CD4-positive, alpha-beta T cell (primary cell): ENCODE measurements around the gene CALN1. TPM values are rescaled to one million over a fixed set of nuclear protein-coding genes. Genes with fewer than 3 reads are reported as not detected.
"Not testable (repeated sequence)": the region's sequence is repeated elsewhere in the genome, so short reads cannot be mapped to it uniquely, and the experiment has no call there.

ENCODE experiments used
- ATAC-seq: fragments of 200-7000 bp; cut with Tn5 transposase; one replicate; pipeline ENCODE4 v1.10.0; 2022; ENCODE audit warnings: mild to moderate bottlenecking; ENCODE audit not compliant: poor library complexity
- CTCF ChIA-PET: fragments of 350-600 bp; sonication (Branson Sonifier 250); formaldehyde crosslinking; loops from one replicate; lab custom pipeline; 2021; ENCODE audit warnings: antibody characterized with exemption, inconsistent platforms; lab: Charles Lee
- POLR2A ChIA-PET: fragments of 350-600 bp; sonication (Branson Sonifier 250); formaldehyde crosslinking; loops from one replicate; lab custom pipeline; 2021; ENCODE audit warnings: antibody characterized with exemption, inconsistent platforms; lab: Charles Lee
- DNase-seq, 14 experiments: peaks; one replicate each; pipeline ENCODE4 v3.0.0-alpha.2; 2013 to 2020; ENCODE audit warnings: mixed read lengths in 2 of 14
- H3K27ac ChIP-seq, 2 donors: one replicate each; pipeline versions ENCODE4 v1.5.1 to v1.7.0; 2013; ENCODE audit warnings: low read length in 2 of 2, low read depth in 1 of 2, mild to moderate bottlenecking in 1 of 2
- H3K27me3 ChIP-seq, 2 experiments: 1 replicate in 1 of 2; 2 replicates in 1 of 2; pipeline versions ENCODE4 v1.6.1 to v1.7.0; 2013; ENCODE audit warnings: low read length in 2 of 2, control low read depth in 1 of 2, mild to moderate bottlenecking in 1 of 2, moderate library complexity in 1 of 2; ENCODE audit not compliant: insufficient read depth in 2 of 2, control insufficient read depth in 1 of 2
- H3K36me3 ChIP-seq: one replicate; pipeline ENCODE4 v1.6.1; 2013; ENCODE audit warnings: low read length, control low read depth; ENCODE audit not compliant: insufficient read depth
- H3K4me1 ChIP-seq: one replicate; pipeline ENCODE4 v1.6.1; 2013; ENCODE audit warnings: low read length, control low read depth; ENCODE audit not compliant: insufficient read depth
- H3K4me3 ChIP-seq: one replicate; pipeline ENCODE4 v1.5.1; 2013; ENCODE audit warnings: mild to moderate bottlenecking, low read length, moderate library complexity
- H3K9me3 ChIP-seq, 2 experiments: 1 replicate in 1 of 2; 2 replicates in 1 of 2; pipeline versions ENCODE4 v1.6.1 to v1.7.0; 2013; ENCODE audit warnings: low read length in 2 of 2, mild to moderate bottlenecking in 2 of 2, control low read depth in 1 of 2, moderate library complexity in 1 of 2; ENCODE audit not compliant: control insufficient read depth in 1 of 2, insufficient read depth in 1 of 2
- H3K27ac Mint-ChIP-seq: one replicate; pipeline ENCODE4 v1.8.0; 2020; ENCODE audit warnings: mixed read lengths
- H3K27me3 Mint-ChIP-seq: one replicate; pipeline ENCODE4 v1.8.0; 2021; ENCODE audit warnings: mixed read lengths
- H3K36me3 Mint-ChIP-seq: one replicate; pipeline ENCODE4 v1.8.0; 2021; ENCODE audit warnings: low read depth, mixed read lengths
- H3K4me1 Mint-ChIP-seq: one replicate; pipeline ENCODE4 v1.8.0; 2021; ENCODE audit warnings: low read depth, mixed read lengths
- H3K4me3 Mint-ChIP-seq: one replicate; pipeline ENCODE4 v1.8.0; 2020; ENCODE audit warnings: mild to moderate bottlenecking, mixed read lengths
- H3K9me3 Mint-ChIP-seq: one replicate; pipeline ENCODE4 v1.8.0; 2020; ENCODE audit warnings: mixed read lengths
- CTCF ChIP-seq: fragments of 200-600 bp; IDR thresholded peaks from one replicate; pipeline ENCODE4 v1.8.0; 2022; ENCODE audit warnings: antibody characterized with exemption, mild to moderate bottlenecking
- intact Hi-C, 2 experiments: fragments of 100-400 bp; cut with DNase I in 1 of 2; cut with micrococcal nuclease in 1 of 2; formaldehyde crosslinking; loops; one replicate each; pipeline versions ENCODE4 v1.15.1 to v1.9.0; 2023 to 2025; cut with DNase I, micrococcal nuclease
- total RNA-seq, 174 experiments: library from RNA in 2 of 174; stranded (reverse) in 2 of 174; gene quantifications; one replicate each; pipeline ENCODE4 v1.2.3 and lab custom pipeline; 2021 to 2026

The CALN1 gene
- total RNA-seq, 2 experiments from 2014 or later = 0.06 TPM; not detected in 1

GRCh38 chr7:72077786-72078185, 334.4 kb downstream of the CALN1 start:
- Mint-ChIP-seq H3K4me3 (no peak overlapping the region), H3K27ac (no peak overlapping the region), H3K36me3 (no peaks in the 10 kb centered on the region), H3K4me1 (peaks cover 4% of the 10 kb centered on the region), H3K9me3 (no peaks in the 10 kb centered on the region), H3K27me3 (no peaks in the 10 kb centered on the region)
- no peaks in the 10 kb centered on the region for H3K27me3 ChIP-seq
- H3K4me3 ChIP-seq = no peak overlapping the region
- H3K9me3 ChIP-seq = peaks cover 0 to 11% of the 10 kb centered on the region in 2 experiments
- ChIA-PET CTCF (no interaction called here), POLR2A (no interaction called here)
- H3K4me1 ChIP-seq = no peaks in the 10 kb centered on the region
- TF ChIP-seq CTCF = no peak
- H3K27ac ChIP-seq = no peak overlapping the region
- ATAC-seq (no peak), DNase-seq (no peak)
- no peaks in the 10 kb centered on the region for H3K36me3 ChIP-seq
- intact Hi-C loops = no loop called here

GRCh38 chr7:72072901-72073300, 339.2 kb downstream of the CALN1 start:
- Histone ChIP-seq H3K27me3 (no peaks in the 10 kb centered on the region), H3K36me3 (no peaks in the 10 kb centered on the region), H3K9me3 (peaks cover 0 to 13% of the 10 kb centered on the region in 2 experiments), H3K4me3 (no peak overlapping the region), H3K4me1 (no peaks in the 10 kb centered on the region), H3K27ac (no peak overlapping the region)
- no peak for TF ChIP-seq CTCF
- Mint-ChIP-seq H3K36me3 (no peaks in the 10 kb centered on the region), H3K9me3 (peaks cover 9% of the 10 kb centered on the region), H3K4me3 (no peak overlapping the region), H3K4me1 (no peaks in the 10 kb centered on the region), H3K27me3 (no peaks in the 10 kb centered on the region), H3K27ac (no peak overlapping the region)
- no peak for DNase-seq
- ChIA-PET CTCF (no interaction called here), POLR2A (no interaction called here)
- no peak for ATAC-seq
- intact Hi-C loops = no loop called here

- POLR2A ChIA-PET = no interaction called here
- CTCF ChIA-PET = no interaction called here
- H3K27me3 ChIP-seq = no peaks in the 10 kb centered on the region
- Mint-ChIP-seq H3K4me3 (no peak overlapping the region), H3K27me3 (no peaks in the 10 kb centered on the region), H3K27ac (no peak overlapping the region), H3K4me1 (no peaks in the 10 kb centered on the region), H3K36me3 (no peaks in the 10 kb centered on the region), H3K9me3 (peaks cover 11% of the 10 kb centered on the region)
- no peaks in the 10 kb centered on the region for H3K36me3 ChIP-seq
- intact Hi-C loops = no loop called here
- H3K27ac ChIP-seq = no peak overlapping the region
- no peak overlapping the region for H3K4me3 ChIP-seq
- no peak for ATAC-seq
- no peak for DNase-seq
- no peak for TF ChIP-seq CTCF
- no peaks in the 10 kb centered on the region for H3K4me1 ChIP-seq
- H3K9me3 ChIP-seq = peaks cover 0 to 19% of the 10 kb centered on the region in 2 experiments
Measured at GRCh38 chr7:72069263-72069662, 342.9 kb downstream of the CALN1 start.

- H3K27me3 Mint-ChIP-seq, ATAC-seq, H3K4me3 Mint-ChIP-seq, H3K36me3 Mint-ChIP-seq, DNase-seq, H3K4me3 ChIP-seq, H3K4me1 ChIP-seq, H3K27ac Mint-ChIP-seq, H3K36me3 ChIP-seq, H3K27me3 ChIP-seq, H3K27ac ChIP-seq, intact Hi-C loops, CTCF ChIA-PET, H3K4me1 Mint-ChIP-seq, POLR2A ChIA-PET: not testable (repeated sequence)
- peaks cover 0 to 14% of the 10 kb centered on the region in 2 experiments for H3K9me3 ChIP-seq
- peaks cover 10% of the 10 kb centered on the region for H3K9me3 Mint-ChIP-seq
Measured at GRCh38 chr7:72065764-72066163, 346.4 kb downstream of the CALN1 start.
